Measurements from ENCODE around the gene NEURL2. TPM values are rescaled to one million over a fixed set of nuclear protein-coding genes. Genes with fewer than 3 reads are reported as not detected.

The NEURL2 gene
- total RNA-seq, result 1.2 and 6.4 TPM in 2 replicates

GRCh38 chr20:45890985-45891983 lies at the start of gene NEURL2, which contains the start of gene CTSA:
Gene NEURL2, minus strand, starts transcription at chr20:45891208. Its CDS starts 217 bp downstream, at chr20:45890991.
Gene CTSA, plus strand, starts transcription at chr20:45891335. Its CDS starts 234 bp downstream, at chr20:45891569.

GRCh38 chr20:45934586-45935415 lies 43.8 kb upstream of the NEURL2 start, which contains the start of gene PCIF1:
Gene PCIF1, plus strand, starts transcription at chr20:45934683. Its CDS starts 4,317 bp downstream, at chr20:45939000.

GRCh38 chr20:45911486-45912343 lies 20.7 kb upstream of the NEURL2 start, which contains the start of gene PLTP:
Gene PLTP, minus strand, starts transcription at chr20:45912155. Its CDS starts 703 bp downstream, at chr20:45911452.

GRCh38 chr20:45887346-45887715 lies 3.7 kb downstream of the NEURL2 start, which contains the start of gene SPATA25:
Gene SPATA25, minus strand, starts transcription at chr20:45887622. Its CDS starts 32 bp downstream, at chr20:45887590.

GRCh38 chr20:45880988-45881788 lies 9.8 kb downstream of the NEURL2 start, which contains the start of gene ZSWIM1:
Gene ZSWIM1, plus strand, starts transcription at chr20:45881227. Its CDS starts 1,366 bp downstream, at chr20:45882593.

GRCh38 chr20:45857114-45857881 lies 33.7 kb downstream of the NEURL2 start, which contains the start of the genes ACOT8 and ZSWIM3:
Gene ACOT8, minus strand, starts transcription at chr20:45857392. Its CDS starts 77 bp downstream, at chr20:45857315.
Gene ZSWIM3, plus strand, starts transcription at chr20:45857614. Its CDS starts 212 bp downstream, at chr20:45857826.

Other genes starting within 250 kb of the NEURL2 start
- not detected in 2 replicates for gene WFDC11, start 221.0 kb downstream of the NEURL2 start, total RNA-seq
- not detected in 2 replicates for gene WFDC13, start 189.2 kb downstream of the NEURL2 start, total RNA-seq
- not detected in 2 replicates for gene WFDC10B, start 186.2 kb downstream of the NEURL2 start, total RNA-seq
- not detected in 2 replicates for gene SPINT4, start 168.9 kb downstream of the NEURL2 start, total RNA-seq
- gene WFDC3, start 99.3 kb downstream of the NEURL2 start, total RNA-seq, result 0.89 and 5.8 TPM in 2 replicates
- 28.5 and 34.6 TPM in 2 replicates for gene DNTTIP1, start 99.3 kb downstream of the NEURL2 start, total RNA-seq
- gene UBE2C, start 78.6 kb downstream of the NEURL2 start, total RNA-seq, result 85.6 and 91.8 TPM in 2 replicates
- not detected in 2 replicates for gene TNNC2, start 63.9 kb downstream of the NEURL2 start, total RNA-seq
- gene SNX21, start 57.4 kb downstream of the NEURL2 start, total RNA-seq, result 69.8 and 73.5 TPM in 2 replicates
- gene ACOT8, start 33.8 kb downstream of the NEURL2 start, total RNA-seq, result 58.3 and 71.8 TPM in 2 replicates
- gene ZSWIM3, start 33.6 kb downstream of the NEURL2 start, total RNA-seq, result 2.6 and 5.1 TPM in 2 replicates
- gene ZSWIM1, start 10.0 kb downstream of the NEURL2 start, total RNA-seq, result 7.8 and 12.2 TPM in 2 replicates
- not detected in 2 replicates for gene SPATA25, start 3.6 kb downstream of the NEURL2 start, total RNA-seq
- 87.2 and 101 TPM in 2 replicates for gene CTSA, start 127 bp upstream of the NEURL2 start, total RNA-seq
- gene PLTP, start 20.9 kb upstream of the NEURL2 start, total RNA-seq, result 36.3 and 43.6 TPM in 2 replicates
- 13.8 and 31.7 TPM in 2 replicates for gene PCIF1, start 43.5 kb upstream of the NEURL2 start, total RNA-seq
- gene ZNF335, start 81.0 kb upstream of the NEURL2 start, total RNA-seq, result 9.5 and 12.4 TPM in 2 replicates
- under 0.01 and 0.58 TPM in 2 replicates for gene MMP9, start 117.7 kb upstream of the NEURL2 start, total RNA-seq
- gene SLC12A5, start 138.0 kb upstream of the NEURL2 start, total RNA-seq, result 0.18 TPM in 1 of 2 replicates, not detected in the other
- gene NCOA5, start 198.8 kb upstream of the NEURL2 start, total RNA-seq, result 13.8 and 16.4 TPM in 2 replicates
- gene CD40, start 227.1 kb upstream of the NEURL2 start, total RNA-seq, result 6.7 and 11.8 TPM in 2 replicates

Measured in myometrial cell (primary cell).